Measurements from ENCODE around the gene AQP4. TPM values are rescaled to one million over a fixed set of nuclear protein-coding genes. Genes with fewer than 3 reads are reported as not detected.

Gene AQP4
- total RNA-seq, 1 donor from 2014 or later = 345 TPM

GRCh38 chr18:26863122-26863879 is 2.2 kb downstream of the AQP4 start:
- Histone ChIP-seq H3K9me3 (no peaks in the 10 kb centered on the region), H3K4me3 (peak overlapping the region; percentile 39), H3K27ac (peak overlapping the region; percentile 79), H3K27me3 (no peaks in the 10 kb centered on the region), H3K4me1 (no peaks in the 10 kb centered on the region), H3K36me3 (peaks cover 4% of the 10 kb centered on the region)
- intact Hi-C loops (cut with DNase I) = no loop called here
- ATAC-seq (peak; percentile 94), DNase-seq (peak; percentile 94)
- no peak for TF ChIP-seq CTCF (IDR thresholded peaks at IDR 0.05)

- Histone ChIP-seq H3K4me1 (no peaks in the 10 kb centered on the region), H3K27ac (no peak overlapping the region), H3K27me3 (no peaks in the 10 kb centered on the region), H3K36me3 (peaks cover 4% of the 10 kb centered on the region), H3K4me3 (peak overlapping the region; percentile 39), H3K9me3 (no peaks in the 10 kb centered on the region)
- DNase-seq = no peak
- no peak for TF ChIP-seq CTCF (IDR thresholded peaks at IDR 0.05)
- no peak for ATAC-seq
- intact Hi-C loops (cut with DNase I) = no loop called here
Observed at GRCh38 chr18:26862084-26862483, 3.4 kb downstream of the AQP4 start.

GRCh38 chr18:26854292-26854881 is 11.1 kb downstream of the AQP4 start:
- Histone ChIP-seq H3K27me3 (no peaks in the 10 kb centered on the region), H3K9me3 (no peaks in the 10 kb centered on the region)
- ATAC-seq = peak; percentile 59

GRCh38 chr18:26853401-26853800 is 12.1 kb downstream of the AQP4 start:
- H3K27ac ChIP-seq = no peak overlapping the region
- no peaks in the 10 kb centered on the region for H3K9me3 ChIP-seq
- no peaks in the 10 kb centered on the region for H3K27me3 ChIP-seq
- DNase-seq = no peak
- TF ChIP-seq CTCF (IDR thresholded peaks at IDR 0.05) = no peak
- H3K4me3 ChIP-seq = no peak overlapping the region
- ATAC-seq = no peak
- intact Hi-C loops (cut with DNase I) = no loop called here
- H3K36me3 ChIP-seq = peaks cover 4% of the 10 kb centered on the region
- no peaks in the 10 kb centered on the region for H3K4me1 ChIP-seq

More at GRCh38 chr18:26854292-26854881, 11.1 kb downstream of the AQP4 start:
- TF ChIP-seq CTCF (IDR thresholded peaks at IDR 0.05) = no peak
- intact Hi-C loops (cut with DNase I) = no loop called here
- H3K27ac ChIP-seq = no peak overlapping the region
- H3K4me1 ChIP-seq = no peaks in the 10 kb centered on the region
- H3K36me3 ChIP-seq = peaks cover 5% of the 10 kb centered on the region
- no peak overlapping the region for H3K4me3 ChIP-seq
- DNase-seq = no peak

GRCh38 chr18:26843760-26844159 is 21.7 kb downstream of the AQP4 start:
- TF ChIP-seq CTCF (IDR thresholded peaks at IDR 0.05) = no peak
- Histone ChIP-seq H3K27ac (no peak overlapping the region), H3K27me3 (no peaks in the 10 kb centered on the region), H3K4me3 (no peak overlapping the region), H3K4me1 (no peaks in the 10 kb centered on the region), H3K9me3 (peaks cover 7% of the 10 kb centered on the region), H3K36me3 (no peaks in the 10 kb centered on the region)
- intact Hi-C loops (cut with DNase I) = no loop called here
- ATAC-seq (no peak), DNase-seq (no peak)

Data from upper lobe of right lung (tissue), 1 donor.